ENCODE results near the gene CEACAM4.
"Not testable (repeated sequence)": the region's sequence is repeated elsewhere in the genome, so short reads cannot be mapped to it uniquely, and the experiment has no call there.

Gene CEACAM4

DNA sequence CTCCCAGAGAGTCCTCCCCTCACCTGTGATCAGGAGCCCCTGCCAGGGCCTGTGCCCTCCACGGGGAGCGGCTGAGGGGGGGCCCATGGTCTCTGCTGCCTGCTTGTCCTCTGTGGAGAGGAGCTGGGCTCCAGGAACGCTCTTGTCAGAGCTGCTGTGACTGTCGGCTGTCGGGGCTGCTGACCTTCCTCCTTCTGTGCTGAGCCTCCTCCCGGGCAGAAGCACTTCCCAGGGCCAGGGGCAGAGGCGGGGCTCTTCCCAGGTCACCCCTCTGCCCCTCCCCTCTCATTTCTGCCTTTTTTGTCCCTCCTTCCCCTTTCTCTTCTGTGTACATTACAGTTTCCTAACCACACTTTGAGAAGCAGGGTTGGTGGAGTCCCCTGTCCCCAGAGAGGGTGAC lies at the start of gene CEACAM4:
Gene CEACAM4 (minus strand): TSS at position 198 of the 400 bp plus-strand sequence. CDS start 111 bp downstream, at position 87.
- FAIRE-seq = no peak

DNA sequence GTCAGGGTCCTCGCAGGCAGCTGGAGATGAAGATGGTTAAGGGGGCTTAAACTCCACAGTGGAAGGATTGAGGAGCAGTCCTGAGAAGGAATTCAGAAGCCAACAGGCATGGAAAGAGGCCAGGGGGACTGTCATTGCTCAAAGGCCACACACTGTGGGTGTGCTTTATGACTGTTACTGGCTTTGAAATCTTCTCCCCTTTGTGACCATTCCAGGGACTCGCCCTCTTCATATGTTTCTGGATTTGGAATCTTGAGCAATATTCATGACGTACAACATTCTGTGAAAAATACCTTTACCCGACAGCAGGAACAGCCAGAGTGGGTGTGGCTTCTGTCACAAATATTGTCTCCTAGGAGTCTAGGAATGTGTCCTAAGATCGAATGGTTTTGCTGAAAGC lies 44.6 kb upstream of the CEACAM4 start:
- no peak for FAIRE-seq

DNA sequence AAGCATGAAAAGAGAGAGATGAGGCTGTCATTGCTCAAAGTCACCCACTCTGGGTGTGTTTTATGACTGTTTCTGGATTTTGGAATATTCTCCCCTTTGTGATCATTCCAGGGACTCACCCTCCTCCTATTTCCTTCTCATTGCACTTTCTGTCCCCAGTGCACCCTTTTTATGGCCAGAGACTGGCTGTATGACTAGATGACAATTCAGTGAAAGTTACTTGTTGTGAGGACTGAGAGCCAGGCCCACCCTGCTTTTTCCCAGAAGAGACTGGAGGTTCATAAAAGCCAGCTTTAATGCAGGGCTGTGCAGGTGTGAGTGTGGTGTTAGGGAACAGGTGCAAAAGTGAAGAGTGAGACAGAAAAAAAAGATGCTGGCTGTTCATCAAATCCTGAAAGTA lies 43.9 kb upstream of the CEACAM4 start:
- FAIRE-seq = no peak

DNA sequence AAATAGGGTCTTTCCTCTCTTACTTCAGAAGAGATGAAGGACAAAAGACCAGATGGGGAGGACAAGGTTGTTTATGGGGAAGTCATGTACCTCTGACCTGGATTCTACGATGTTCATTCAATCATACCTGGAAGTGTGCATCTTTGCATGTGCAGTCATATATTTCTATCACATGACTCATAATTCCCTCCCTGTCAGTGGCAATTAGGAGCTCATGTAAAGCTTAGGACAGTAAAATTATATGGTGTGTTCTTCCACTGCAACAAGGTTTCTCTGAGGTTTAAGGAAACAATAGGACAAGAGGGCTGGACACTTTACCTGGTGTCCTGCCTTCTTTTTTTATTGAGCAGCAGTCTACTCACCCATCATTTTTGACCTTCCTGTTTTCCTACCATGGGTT lies 41.4 kb upstream of the CEACAM4 start:
- FAIRE-seq = no peak

DNA sequence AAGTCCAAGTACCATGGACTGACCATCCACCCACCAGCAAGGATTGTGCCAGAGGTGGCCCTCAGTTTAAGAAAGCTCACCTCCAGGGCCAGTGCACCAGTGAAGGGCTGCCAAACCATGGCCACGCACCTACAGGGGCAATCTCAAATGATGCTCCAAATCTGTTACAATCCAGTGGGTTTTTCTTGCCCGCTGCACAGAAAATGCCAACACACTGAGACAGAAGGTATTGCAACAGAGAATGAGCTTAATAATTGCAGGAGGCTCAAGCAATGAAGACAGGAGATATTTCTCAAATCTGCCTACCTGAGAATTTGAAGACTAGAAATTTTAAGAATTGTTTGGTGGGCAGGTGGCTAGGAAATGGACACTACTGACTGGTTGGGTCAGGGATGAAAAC lies 39.2 kb upstream of the CEACAM4 start:
- no peak for FAIRE-seq

DNA sequence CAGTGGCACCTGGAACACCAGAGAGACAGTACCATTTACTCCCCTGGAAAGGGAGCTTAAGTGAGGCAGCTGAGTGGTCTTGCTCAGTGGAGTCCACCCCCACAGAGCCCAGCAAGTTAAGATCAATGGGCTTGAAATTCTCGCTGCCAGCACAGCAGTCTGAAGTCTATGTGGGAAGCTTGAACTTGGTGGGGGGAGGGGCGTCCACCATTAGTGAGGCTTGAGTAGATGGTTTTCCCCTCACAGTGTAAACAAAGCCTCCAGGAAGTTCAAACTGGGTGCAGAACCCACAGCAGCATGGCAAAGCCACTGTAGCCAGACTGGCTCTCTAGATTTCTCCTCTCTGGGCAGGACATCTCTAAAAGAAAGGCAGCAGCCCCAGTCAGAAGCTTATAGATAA lies 30.3 kb upstream of the CEACAM4 start:
- FAIRE-seq = no peak

DNA sequence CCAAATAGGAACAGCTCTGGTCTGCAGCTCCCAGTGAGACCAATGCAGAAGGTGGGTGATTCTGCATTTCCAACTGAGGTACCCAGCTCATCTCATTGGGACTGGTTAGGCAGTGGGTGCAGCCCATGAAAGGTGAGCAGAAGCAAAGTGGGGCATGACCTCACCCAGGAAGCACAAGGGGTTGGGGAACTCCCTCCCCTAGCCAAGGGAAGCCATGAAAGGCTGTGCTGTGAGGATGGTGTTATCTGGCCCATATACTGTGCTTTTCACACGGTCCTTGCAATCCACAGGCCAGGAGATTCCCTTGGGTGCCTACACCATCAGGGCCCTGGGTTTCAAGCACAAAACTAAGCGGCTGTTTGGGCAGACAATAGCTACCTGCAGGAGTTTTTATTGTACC lies 29.9 kb upstream of the CEACAM4 start:
- not testable (repeated sequence) for FAIRE-seq

DNA sequence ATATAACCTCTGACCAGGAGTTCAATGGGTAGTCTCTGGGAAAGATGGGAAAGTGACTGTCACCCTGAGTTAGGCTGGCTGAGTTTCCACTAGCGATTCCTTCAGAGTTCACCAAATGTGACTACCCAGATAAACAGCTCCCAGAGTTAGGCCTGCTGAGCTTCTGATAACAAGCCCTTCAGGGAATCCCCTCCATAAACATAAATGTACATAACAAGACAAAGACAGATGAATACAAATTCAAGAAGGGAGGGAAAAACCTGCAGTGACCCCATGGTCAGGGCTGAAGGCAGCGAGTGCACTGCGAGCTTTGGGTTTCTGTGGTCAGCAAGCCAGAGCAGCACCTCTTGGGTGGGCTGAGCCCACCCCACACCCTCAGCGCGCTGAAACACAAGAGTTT lies 25.4 kb upstream of the CEACAM4 start:
- FAIRE-seq = no peak

DNA sequence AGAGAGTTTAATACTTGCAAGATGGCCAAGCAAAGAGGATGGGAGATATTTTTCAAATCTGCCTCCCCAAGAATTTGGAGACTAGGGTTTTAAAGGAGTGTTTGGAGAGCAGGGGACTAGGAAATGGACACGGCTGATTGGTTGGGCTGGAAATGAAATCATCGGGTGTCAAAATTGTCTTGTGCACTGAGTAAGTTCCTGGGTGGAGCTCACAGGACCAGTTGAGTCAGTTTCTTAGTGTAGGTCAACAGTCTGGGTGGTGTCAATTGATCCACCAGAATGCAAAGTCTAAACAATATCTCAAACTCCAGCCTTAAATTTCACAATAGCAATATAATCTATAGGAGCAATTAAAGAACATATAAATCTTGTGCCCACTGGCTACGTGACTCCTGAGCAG lies 23.0 kb upstream of the CEACAM4 start:
- FAIRE-seq = no peak

DNA sequence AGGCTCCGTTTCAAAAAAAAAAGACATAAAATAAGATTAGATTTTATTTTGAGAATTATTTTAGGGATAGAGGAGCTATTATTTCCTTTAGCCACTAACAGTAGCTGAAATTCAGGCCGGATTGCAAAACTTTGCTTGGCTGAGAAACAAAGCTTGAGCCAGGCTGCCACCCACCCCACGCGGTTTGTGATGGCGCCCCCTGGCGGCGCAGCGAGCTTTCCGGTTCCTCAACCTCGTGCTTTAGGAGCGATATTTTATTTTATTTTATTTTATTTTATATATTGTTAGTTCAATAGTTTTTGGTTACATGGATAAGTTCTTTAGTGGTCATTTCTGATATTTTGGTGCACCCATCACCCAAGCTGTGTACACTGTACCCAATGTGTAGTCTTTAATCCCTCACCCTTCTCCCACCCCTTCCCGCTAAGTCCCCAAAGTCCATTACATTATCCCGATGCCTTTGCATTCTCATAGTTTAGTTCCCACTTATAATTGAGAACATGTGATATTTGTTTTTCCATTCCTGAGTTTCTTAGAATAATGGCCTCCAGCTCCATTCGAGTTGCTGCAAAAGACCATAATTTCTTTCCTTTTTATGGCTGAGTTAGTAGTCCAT lies 19.8 kb upstream of the CEACAM4 start:
- FAIRE-seq = no peak

DNA sequence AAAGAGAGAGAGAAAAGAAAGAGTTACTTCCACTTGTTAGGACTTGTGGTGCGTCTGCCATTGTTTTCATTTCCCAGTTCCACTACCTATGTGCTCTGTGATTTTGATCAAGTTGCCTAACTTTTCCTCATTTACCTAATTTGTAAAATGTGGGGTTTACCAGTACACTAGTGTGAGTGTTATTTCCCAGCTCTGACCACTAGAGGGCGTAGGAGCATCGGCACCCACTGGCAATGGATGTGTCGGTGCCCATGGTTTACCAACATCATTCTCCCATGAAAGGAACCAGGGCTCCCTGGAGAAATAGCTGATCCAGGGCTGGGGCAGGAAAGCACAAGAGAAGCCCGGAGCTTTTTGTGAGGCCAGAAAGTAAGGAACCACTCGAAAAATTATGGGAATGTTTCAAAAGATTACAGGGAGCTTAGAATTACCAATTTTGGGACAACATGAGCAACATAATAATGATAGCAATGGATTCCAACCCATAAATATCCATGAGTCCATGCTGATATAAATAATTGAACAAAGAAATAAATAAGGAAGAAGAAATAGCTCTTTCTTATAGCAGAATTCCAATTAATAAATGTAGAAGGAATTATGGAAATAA lies 15.1 kb upstream of the CEACAM4 start:
- FAIRE-seq = no peak

DNA sequence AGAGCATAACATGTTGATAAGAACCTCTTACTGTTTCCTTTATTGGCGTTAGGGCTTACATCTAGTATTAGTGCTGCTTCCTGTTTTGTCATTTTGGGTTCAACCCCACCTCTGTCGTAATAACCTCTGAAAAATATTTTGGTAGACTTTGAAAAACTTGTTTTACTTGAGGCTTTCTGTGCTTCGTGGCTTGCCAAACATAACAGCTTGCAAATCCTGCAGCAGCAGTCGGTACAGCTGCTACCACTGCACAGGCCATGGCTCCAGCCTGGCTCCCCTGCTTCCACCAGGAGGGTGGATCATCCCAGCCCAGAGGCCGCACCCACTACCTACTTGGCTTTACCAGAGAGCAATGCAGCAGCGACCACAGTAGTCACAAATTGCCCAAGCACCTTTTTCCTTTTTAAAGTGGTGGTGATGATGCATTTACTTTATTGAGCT lies 11.8 kb upstream of the CEACAM4 start:
- no peak for FAIRE-seq

DNA sequence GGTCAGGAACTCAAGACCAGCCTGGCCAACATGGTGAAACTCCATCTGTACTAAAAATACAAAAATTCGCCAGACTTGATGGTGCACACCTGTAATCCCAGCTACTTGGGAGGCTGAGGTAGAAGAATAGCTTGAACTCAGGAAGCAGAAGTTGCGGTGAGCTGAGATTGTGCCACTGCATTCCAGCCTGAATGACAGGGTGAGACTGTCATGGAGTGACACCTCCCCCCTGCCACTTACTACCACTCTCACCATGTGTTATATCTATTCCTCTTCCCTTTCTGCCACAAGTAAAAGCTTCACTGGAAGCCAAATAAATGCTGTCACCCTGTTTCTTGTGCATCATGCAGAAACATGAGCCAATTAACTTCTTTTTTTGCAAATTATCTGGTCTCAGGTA lies 10.6 kb upstream of the CEACAM4 start:
- FAIRE-seq = no peak

DNA sequence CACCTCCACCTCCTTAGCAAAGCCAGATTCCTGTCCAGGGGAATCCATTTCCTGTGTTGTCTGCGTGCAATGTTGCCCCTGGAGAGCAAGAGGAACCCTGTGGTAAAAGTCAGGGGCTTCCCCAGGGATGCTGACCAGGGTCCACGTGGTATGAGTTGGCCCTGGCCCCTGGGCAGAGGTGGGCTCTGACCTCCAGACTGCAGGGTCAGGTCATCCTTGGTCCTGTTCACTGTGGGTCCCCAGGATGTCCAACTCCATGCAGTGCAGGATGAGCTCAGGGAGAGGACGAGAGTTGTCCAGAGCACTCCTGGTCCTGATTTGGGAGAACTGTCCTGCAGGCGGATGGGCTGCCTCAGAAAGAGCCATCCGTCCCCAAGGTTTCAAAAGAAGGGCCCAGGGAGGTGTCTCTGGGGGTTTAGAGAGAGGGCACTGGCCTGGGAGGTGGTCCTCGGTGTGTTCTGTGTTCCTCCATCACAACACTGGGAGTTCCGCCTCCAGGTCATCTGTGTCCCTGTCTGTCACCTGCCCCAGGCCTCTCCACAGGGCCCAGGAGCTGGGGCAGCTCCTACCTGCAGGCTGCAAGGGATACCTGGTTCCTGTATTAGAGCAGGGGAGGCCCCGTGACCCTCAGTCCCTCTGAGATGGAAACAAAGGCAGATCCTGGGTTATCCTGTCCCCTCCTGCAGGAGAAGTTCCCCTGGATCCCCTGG lies 1.2 kb upstream of the CEACAM4 start:
- no peak for FAIRE-seq

DNA sequence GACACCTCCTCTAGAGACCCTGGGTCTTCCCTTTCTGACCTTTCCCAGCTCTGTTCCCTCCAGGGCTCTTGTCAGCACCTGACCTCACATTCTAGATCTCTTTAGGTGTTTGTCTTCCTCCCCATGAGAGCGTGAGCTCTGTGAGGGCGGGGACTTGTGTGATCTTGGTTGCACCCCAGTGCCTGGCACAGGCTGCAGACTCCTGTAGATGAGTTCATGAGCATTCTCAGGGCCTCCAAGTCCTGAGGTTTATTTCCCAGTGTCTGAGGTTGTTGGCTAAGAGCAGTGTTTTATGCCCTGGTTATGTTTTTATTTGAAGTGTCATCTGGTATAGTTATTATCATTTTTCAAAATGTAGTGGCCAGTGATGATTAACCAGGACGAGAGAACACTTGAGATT lies 596 bp downstream of the CEACAM4 start:
- no peak for FAIRE-seq

DNA sequence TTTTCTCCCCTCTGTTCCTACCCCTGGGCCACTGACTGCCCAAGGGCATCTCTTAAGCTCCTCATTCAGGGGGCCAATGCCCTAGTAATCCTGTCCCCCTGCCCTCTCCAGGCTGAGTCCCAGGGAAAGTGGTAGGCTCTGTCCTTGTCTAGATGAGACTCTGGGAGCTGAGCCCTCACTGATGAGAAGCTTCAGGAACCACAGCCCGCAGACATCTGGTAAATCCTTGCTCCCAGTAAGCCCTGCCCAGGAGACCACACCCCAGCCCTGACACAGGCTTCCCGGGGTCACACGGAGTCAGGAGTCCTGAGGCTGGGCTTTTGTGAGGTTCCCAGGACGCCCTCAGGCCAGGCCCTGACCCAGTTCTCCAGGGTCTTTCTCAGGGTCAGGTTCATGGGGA lies 1.9 kb downstream of the CEACAM4 start:
- no peak for FAIRE-seq

DNA sequence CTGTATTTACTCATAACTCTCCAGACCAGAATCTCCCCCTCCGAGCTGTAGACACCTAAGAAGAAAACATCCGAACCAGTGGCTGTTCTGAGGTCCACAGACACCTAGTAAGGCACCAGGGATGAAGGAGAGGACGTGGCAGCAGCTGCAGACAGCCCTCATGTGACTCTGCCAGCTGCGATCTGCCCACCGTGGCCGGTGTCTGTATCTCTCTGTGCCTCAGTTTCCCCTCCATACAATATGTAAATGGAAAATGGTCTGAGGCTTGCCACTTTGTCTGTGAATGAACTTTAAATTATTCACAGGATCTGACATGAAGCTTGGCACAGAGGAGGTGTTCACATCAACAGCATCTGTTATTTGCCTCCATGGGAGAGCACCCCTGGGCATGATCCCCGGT lies 2.4 kb downstream of the CEACAM4 start:
- FAIRE-seq = no peak

DNA sequence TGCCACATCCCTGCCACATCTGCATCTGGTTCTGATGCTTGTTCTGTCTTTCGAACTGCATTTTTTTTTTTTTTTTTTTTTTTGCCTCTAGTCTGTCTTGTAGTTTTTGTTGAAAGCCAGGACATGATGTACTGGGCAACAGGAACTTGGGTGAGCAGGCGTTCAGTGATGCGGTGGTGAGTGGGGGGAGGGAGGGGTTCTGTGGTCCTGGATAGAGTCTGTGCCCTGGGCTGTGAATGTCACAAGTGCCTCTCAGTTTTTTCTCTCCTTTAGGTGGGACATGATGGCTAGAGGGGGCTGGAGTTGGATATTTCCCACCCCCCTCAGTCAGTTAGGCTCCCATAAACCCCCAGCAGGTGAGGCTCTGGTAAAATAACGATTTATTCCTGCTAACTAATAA lies 3.5 kb downstream of the CEACAM4 start:
- FAIRE-seq = no peak

DNA sequence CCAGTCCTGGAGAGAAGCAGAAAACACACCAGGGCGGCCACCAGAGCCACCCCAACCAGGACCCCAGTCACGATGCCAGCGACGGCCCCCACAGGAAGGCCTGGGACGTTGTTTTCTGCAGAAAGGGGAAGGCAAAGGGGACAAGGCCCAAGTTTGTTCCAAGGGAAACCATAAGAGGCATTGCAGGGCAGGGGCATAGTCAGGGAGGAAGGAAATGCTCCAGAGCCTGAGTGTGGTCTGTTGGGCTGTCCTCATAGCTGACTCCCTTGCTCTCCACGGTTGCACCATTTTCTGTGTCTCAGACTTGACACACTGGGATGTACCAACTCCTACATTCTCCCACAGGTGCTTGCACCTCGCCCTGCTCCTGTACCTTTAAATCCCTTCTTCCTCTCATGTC lies 5.2 kb downstream of the CEACAM4 start:
- no peak for FAIRE-seq

DNA sequence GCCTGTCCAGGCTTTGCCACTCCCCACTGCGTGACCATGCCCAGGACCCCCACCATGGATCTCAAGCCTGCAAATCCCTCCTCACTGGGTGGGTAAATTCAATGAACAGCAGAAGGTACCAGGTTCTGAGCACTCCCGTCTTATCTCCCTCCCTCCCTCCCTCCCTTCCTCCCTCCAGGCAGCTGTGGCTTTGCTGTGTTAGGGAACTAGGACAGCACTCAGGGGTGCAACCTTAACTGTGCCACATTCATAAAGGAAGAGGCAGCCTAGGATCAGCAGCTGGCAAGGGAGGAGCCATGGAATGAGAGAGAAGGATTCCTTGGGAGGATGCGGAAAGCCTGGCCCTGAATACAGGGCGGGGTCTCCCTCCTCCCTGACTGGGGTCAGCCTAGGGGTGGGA lies 5.6 kb downstream of the CEACAM4 start:
- FAIRE-seq = no peak

DNA sequence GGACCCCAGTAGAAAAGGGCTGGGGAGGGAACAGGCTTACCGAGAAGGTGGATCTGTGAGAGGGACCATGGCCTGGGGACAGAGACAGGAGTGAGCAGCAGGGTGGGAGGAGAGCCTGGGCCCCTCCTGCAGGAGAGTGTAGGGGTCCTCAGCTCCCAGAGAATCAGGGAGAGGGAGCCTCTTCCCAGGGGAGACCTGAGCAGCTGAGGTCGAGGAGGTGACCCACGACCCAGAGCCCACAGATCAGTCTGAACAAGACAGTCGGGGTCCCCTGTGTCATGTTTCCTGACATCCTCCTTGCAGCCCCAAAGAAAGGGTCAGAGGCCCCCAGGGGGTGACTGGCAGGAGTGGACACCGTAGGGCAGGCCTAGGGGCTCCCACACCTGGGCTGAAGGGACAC lies 6.7 kb downstream of the CEACAM4 start:
- FAIRE-seq = no peak

DNA sequence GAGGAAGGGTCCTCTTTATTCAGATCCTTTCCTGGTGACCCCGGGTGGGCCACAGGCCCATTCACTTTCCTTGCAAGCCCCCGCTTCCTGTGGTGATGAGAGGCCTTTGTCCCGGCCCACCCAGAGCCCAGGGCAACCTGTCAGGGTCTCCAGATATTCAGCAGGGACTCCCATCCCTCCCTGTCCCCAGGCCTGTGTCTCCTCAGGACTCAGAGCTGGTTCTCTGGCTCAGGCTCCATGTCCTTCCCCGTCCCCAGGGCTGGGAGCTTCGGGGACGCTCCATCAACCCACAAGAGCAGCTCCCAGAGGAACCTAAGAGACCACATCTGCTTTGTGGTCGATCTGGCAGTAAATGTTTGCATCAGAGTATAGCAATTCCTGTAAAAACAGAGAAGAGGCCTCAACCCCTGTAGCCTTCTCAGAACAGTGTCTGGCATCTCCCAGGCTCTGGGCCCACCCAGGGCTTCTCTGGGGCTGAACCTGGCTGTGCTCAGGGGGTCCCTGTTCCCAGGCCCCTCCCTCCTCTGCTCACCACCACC lies 7.8 kb downstream of the CEACAM4 start:
- FAIRE-seq = no peak

DNA sequence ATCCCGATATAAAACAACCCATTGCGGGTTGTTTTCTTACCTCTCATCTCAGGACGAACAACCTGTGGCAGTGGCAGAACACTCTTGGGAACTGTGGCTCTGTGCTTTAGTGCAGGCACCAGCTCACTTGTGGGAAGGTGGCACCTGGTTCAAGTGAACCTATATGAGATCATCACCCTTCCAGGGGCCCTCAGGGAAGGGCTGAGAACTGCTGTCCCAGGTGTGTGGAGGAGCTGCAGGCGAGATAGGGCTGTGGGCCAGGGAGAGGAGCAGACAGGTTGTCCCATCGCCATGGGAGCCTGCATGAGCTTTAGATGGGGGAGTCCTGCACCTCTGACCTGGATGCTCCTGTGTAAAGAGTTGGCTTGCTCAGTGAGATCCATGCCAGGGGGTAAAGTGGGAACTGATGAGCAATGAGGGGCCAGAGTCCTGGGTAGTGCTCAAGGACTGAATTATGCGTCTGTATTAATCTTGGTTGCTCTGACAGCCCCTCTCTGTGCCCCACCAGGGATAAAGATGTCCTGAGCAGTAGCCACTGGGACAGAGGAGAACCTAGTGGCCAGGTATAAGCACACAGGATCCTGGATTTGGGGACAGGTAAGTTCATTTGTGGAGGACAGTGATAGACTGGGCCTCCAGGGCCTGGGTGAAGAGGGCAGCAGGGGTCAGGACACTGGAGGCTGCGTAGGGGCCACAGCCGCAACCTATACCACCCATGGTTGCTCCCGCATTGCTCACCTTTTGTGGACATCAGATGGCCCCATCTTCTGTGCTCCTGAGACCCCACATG lies 8.7 kb downstream of the CEACAM4 start:
- no peak for FAIRE-seq
